HG03565 (cell line): ENCODE measurements around the gene TUFT1.
A peak's percentile ranks its signal among the peaks of the same experiment; 100 is the strongest.

Experiments
- ATAC-seq: cut with Tn5 transposase; IDR thresholded peaks from one replicate; pipeline ENCODE4 v1.9.1; 2021; ENCODE audit warnings: mild to moderate bottlenecking, moderate library complexity; ENCODE audit not compliant: unreplicated experiment

TUFT1 gene

GRCh38 chr1:151540021-151540981 is at the start of gene TUFT1:
TUFT1 (plus strand) TSS chr1:151540309; CDS start chr1:151540367, 58 bp downstream.
- peak; percentile 93 for ATAC-seq

- ATAC-seq = no peak
Observed at GRCh38 chr1:151491641-151492040, 48.5 kb upstream of the TUFT1 start.

- ATAC-seq = no peak
Observed at GRCh38 chr1:151492120-151492519, 48.0 kb upstream of the TUFT1 start.

- ATAC-seq = no peak
Observed at GRCh38 chr1:151493042-151493441, 47.1 kb upstream of the TUFT1 start.

- ATAC-seq = no peak
Observed at GRCh38 chr1:151494741-151495281, 45.3 kb upstream of the TUFT1 start.

- ATAC-seq = no peak
Observed at GRCh38 chr1:151495316-151495715, 44.8 kb upstream of the TUFT1 start.

- ATAC-seq = no peak
Observed at GRCh38 chr1:151499365-151499764, 40.7 kb upstream of the TUFT1 start.

- no peak for ATAC-seq
Observed at GRCh38 chr1:151499930-151500329, 40.2 kb upstream of the TUFT1 start.

GRCh38 chr1:151501474-151501873 is 38.6 kb upstream of the TUFT1 start:
- ATAC-seq = no peak

- ATAC-seq = no peak
Observed at GRCh38 chr1:151502035-151502700, 37.9 kb upstream of the TUFT1 start.

GRCh38 chr1:151502859-151503780 is 37.0 kb upstream of the TUFT1 start:
- ATAC-seq = no peak

- no peak for ATAC-seq
Observed at GRCh38 chr1:151504252-151504651, 35.9 kb upstream of the TUFT1 start.

- no peak for ATAC-seq
Observed at GRCh38 chr1:151504759-151505158, 35.4 kb upstream of the TUFT1 start.

- ATAC-seq = no peak
Observed at GRCh38 chr1:151508833-151509232, 31.3 kb upstream of the TUFT1 start.

GRCh38 chr1:151509350-151510019 is 30.6 kb upstream of the TUFT1 start:
- ATAC-seq = no peak

GRCh38 chr1:151510020-151510405 is 30.1 kb upstream of the TUFT1 start:
- no peak for ATAC-seq

- ATAC-seq = no peak
Observed at GRCh38 chr1:151510614-151510956, 29.5 kb upstream of the TUFT1 start.

GRCh38 chr1:151510957-151511635 is 29.0 kb upstream of the TUFT1 start, which contains the start of gene CGN:
CGN (plus strand) TSS chr1:151511387; CDS start chr1:151518520, 7,133 bp downstream.
- ATAC-seq = peak; percentile 56

GRCh38 chr1:151511636-151512215 is 28.4 kb upstream of the TUFT1 start:
- ATAC-seq = no peak
